ENCODE measurements around the gene KLK3.
"Not testable (repeated sequence)": the region's sequence is repeated elsewhere in the genome, so short reads cannot be mapped to it uniquely, and the experiment has no call there.

The KLK3 gene

GRCh38 chr19:50854636-50855410 is at the start of gene KLK3:
TSS of gene KLK3 (plus strand) at chr19:50854915. CDS start at chr19:50854956, 41 bp downstream.
- peaks cover 3% of the 10 kb centered on the region; the same call in 1 of the 2 replicates for H3K4me1 ChIP-seq (ENCODE audit: low read length)
- no peak within 1 kb of the TSS for H3K27ac ChIP-seq (ENCODE audit: low read length)
- H2AFZ ChIP-seq (ENCODE audit: low read depth, low read length) = no peak within 1 kb of the TSS
- no peak within 1 kb of the TSS for H3K4me2 ChIP-seq (ENCODE audit: low read length)
- H3K9ac ChIP-seq (ENCODE audit: low read length) = no peak within 1 kb of the TSS
- no peaks in the 10 kb centered on the region; the same call in 1 of the 2 replicates for H3K9me3 ChIP-seq (ENCODE audit: insufficient read depth, low read length)
- no peaks in the 10 kb centered on the region for H4K20me1 ChIP-seq (ENCODE audit: insufficient read depth, low read length)
- no peak within 1 kb of the TSS for H3K4me3 ChIP-seq (ENCODE audit: low read length)
- no peaks in the 10 kb centered on the region for H3K79me2 ChIP-seq (ENCODE audit: low read length)
- no peaks in the 10 kb centered on the region for H3K36me3 ChIP-seq (replicated peaks; ENCODE audit: low read depth, low read length)
- H3K27me3 ChIP-seq (ENCODE audit: low read depth, low read length) = peaks cover 41% of the 10 kb centered on the region
- no peak for TF ChIP-seq CTCF (IDR thresholded peaks at IDR 0.05; ENCODE audit: low read depth, low read length)
- no peak for TF ChIP-seq EZH2phosphoT487 (IDR thresholded peaks at IDR 0.05; ENCODE audit: low read depth)

GRCh38 chr19:50808856-50809255 is 45.9 kb upstream of the KLK3 start:
- H3K4me2 ChIP-seq (ENCODE audit: low read length) = no peak overlapping the region
- no peak overlapping the region for H3K27ac ChIP-seq (ENCODE audit: low read length)
- no peak overlapping the region for H2AFZ ChIP-seq (ENCODE audit: low read depth, low read length)
- no peak overlapping the region for H3K4me3 ChIP-seq (ENCODE audit: low read length)
- no peaks in the 10 kb centered on the region for H4K20me1 ChIP-seq (ENCODE audit: insufficient read depth, low read length)
- H3K27me3 ChIP-seq (ENCODE audit: low read depth, low read length) = 0 out of 2 replicates have a peak, but pooled peaks cover 5% of the 10 kb centered on the region
- no peaks in the 10 kb centered on the region for H3K9me3 ChIP-seq (ENCODE audit: insufficient read depth, low read length)
- peaks cover under 1% of the 10 kb centered on the region for H3K36me3 ChIP-seq (replicated peaks; ENCODE audit: low read depth, low read length)
- H3K9ac ChIP-seq (ENCODE audit: low read length) = no peak overlapping the region
- TF ChIP-seq EZH2phosphoT487 (IDR thresholded peaks at IDR 0.05; ENCODE audit: low read depth) (no peak), CTCF (IDR thresholded peaks at IDR 0.05; ENCODE audit: low read depth, low read length) (no peak)
- peaks cover 7% of the 10 kb centered on the region for H3K4me1 ChIP-seq (ENCODE audit: low read length)
- H3K79me2 ChIP-seq (ENCODE audit: low read length) = peaks cover 8% of the 10 kb centered on the region

- not testable (repeated sequence) for H2AFZ ChIP-seq (ENCODE audit: low read depth, low read length); H3K4me2 ChIP-seq (ENCODE audit: low read length); H4K20me1 ChIP-seq (ENCODE audit: insufficient read depth, low read length); H3K4me1 ChIP-seq (ENCODE audit: low read length); H3K4me3 ChIP-seq (ENCODE audit: low read length); H3K27ac ChIP-seq (ENCODE audit: low read length); H3K36me3 ChIP-seq (replicated peaks; ENCODE audit: low read depth, low read length); H3K79me2 ChIP-seq (ENCODE audit: low read length); H3K9ac ChIP-seq (ENCODE audit: low read length); H3K9me3 ChIP-seq (ENCODE audit: insufficient read depth, low read length)
- peaks cover 12% of the 10 kb centered on the region; the same call in 1 of the 2 replicates for H3K27me3 ChIP-seq (ENCODE audit: low read depth, low read length)
Observed at GRCh38 chr19:50811622-50812238, 43.0 kb upstream of the KLK3 start.

GRCh38 chr19:50812474-50812873 is 42.2 kb upstream of the KLK3 start:
- H3K9ac ChIP-seq (ENCODE audit: low read length) = no peak overlapping the region
- H2AFZ ChIP-seq (ENCODE audit: low read depth, low read length) = no peak overlapping the region
- no peak overlapping the region for H3K4me3 ChIP-seq (ENCODE audit: low read length)
- no peaks in the 10 kb centered on the region for H3K79me2 ChIP-seq (ENCODE audit: low read length)
- no peak overlapping the region for H3K27ac ChIP-seq (ENCODE audit: low read length)
- peaks cover 12% of the 10 kb centered on the region; the same call in 1 of the 2 replicates for H3K27me3 ChIP-seq (ENCODE audit: low read depth, low read length)
- H4K20me1 ChIP-seq (ENCODE audit: insufficient read depth, low read length) = no peaks in the 10 kb centered on the region
- H3K9me3 ChIP-seq (ENCODE audit: insufficient read depth, low read length) = no peaks in the 10 kb centered on the region
- TF ChIP-seq EZH2phosphoT487 (IDR thresholded peaks at IDR 0.05; ENCODE audit: low read depth) (no peak), CTCF (IDR thresholded peaks at IDR 0.05; ENCODE audit: low read depth, low read length) (no peak)
- H3K36me3 ChIP-seq (replicated peaks; ENCODE audit: low read depth, low read length) = no peaks in the 10 kb centered on the region
- no peak overlapping the region for H3K4me2 ChIP-seq (ENCODE audit: low read length)
- H3K4me1 ChIP-seq (ENCODE audit: low read length) = peaks cover 7% of the 10 kb centered on the region

Measured in OCI-LY3 (cell line).